SU-DHL-6 (cell line): ENCODE results near the gene MOSMO.

Experiments used
- H2AFZ ChIP-seq: fragments of 200-600 bp; sonication (generic); 2 replicates; pipeline ENCODE4 v1.6.1; 2014; ENCODE audit warnings: low read depth, mild to moderate bottlenecking, moderate library complexity, mixed read lengths, antibody characterized with exemption, low read length; ENCODE audit not compliant: severe bottlenecking
- H3F3A ChIP-seq: fragments of 200-600 bp; shearing (Covaris generic); 2 replicates; pipeline ENCODE4 v1.6.0; 2016; ENCODE audit warnings: antibody characterized with exemption, mild to moderate bottlenecking; ENCODE audit not compliant: insufficient read depth
- H3K27ac ChIP-seq: fragments of 200-600 bp; sonication (generic); 2 replicates; pipeline ENCODE4 v1.5.1; 2016; ENCODE audit warnings: low read depth, mild to moderate bottlenecking, low read length, moderate library complexity, mixed read lengths
- H3K27me3 ChIP-seq: fragments of 200-600 bp; sonication (generic), shearing (Covaris generic); 2 replicates; pipeline ENCODE4 v1.6.0; 2014; ENCODE audit warnings: mild to moderate bottlenecking, low read length
- H3K36me3 ChIP-seq: fragments of 200-600 bp; sonication (generic); 2 replicates; pipeline ENCODE4 v1.6.1; 2014; ENCODE audit warnings: mild to moderate bottlenecking, low read length, mixed read lengths
- H3K4me2 ChIP-seq: fragments of 300-600, 200-600 bp; shearing (Covaris generic), sonication (generic); 2 replicates; pipeline ENCODE4 v1.6.0; 2014; ENCODE audit warnings: low read length, low read depth, mild to moderate bottlenecking; ENCODE audit not compliant: poor library complexity, severe bottlenecking
- H3K4me3 ChIP-seq: fragments of 200-600 bp; sonication (generic); 2 replicates; pipeline ENCODE4 v1.5.1; 2014; ENCODE audit warnings: antibody characterized with exemption, low read length, mild to moderate bottlenecking, mixed read lengths; ENCODE audit not compliant: insufficient read depth, poor library complexity, severe bottlenecking
- H3K79me2 ChIP-seq: fragments of 200-600 bp; sonication (generic); 2 replicates; pipeline ENCODE4 v1.6.1; 2014; ENCODE audit warnings: mild to moderate bottlenecking, low read length, moderate library complexity; ENCODE audit not compliant: insufficient read depth
- H3K9ac ChIP-seq: fragments of 200-600 bp; sonication (generic); 2 replicates; pipeline ENCODE4 v1.7.0; 2014; ENCODE audit warnings: mild to moderate bottlenecking, low read length
- H3K9me2 ChIP-seq: fragments of 200-600 bp; sonication (generic); replicated peaks from 2 replicates; pipeline ENCODE4 v1.6.1; 2014; ENCODE audit warnings: low read length; ENCODE audit not compliant: insufficient read depth
- H3K9me3 ChIP-seq: fragments of 200-600 bp; sonication (generic); 2 replicates; pipeline ENCODE4 v1.6.1; 2014; ENCODE audit warnings: low read length, mixed read lengths; ENCODE audit not compliant: insufficient read depth
- H4K20me1 ChIP-seq: fragments of 200-600 bp; sonication (generic); 2 replicates; pipeline ENCODE4 v1.6.1; 2014; ENCODE audit warnings: low read depth, mild to moderate bottlenecking, antibody characterized with exemption, low read length, moderate library complexity, mixed read lengths
- EZH2phosphoT487 ChIP-seq: fragments of 200-600 bp; sonication (generic), shearing (Covaris generic); conservative IDR thresholded peaks from 2 replicates; pipeline ENCODE4 v1.6.1; 2018; ENCODE audit warnings: mild to moderate bottlenecking, antibody characterized with exemption, low read length, moderate library complexity, mixed read lengths
- TF ChIP-seq, protein P1 (sequence below): fragments of 200-600 bp; sonication (generic); IDR thresholded peaks from one replicate; pipeline ENCODE4 v1.5.1; 2017; ENCODE audit warnings: antibody characterized with exemption, mild to moderate bottlenecking, low read length, moderate library complexity; ENCODE audit not compliant: insufficient read depth, poor library complexity, severe bottlenecking

MOSMO gene

DNA sequence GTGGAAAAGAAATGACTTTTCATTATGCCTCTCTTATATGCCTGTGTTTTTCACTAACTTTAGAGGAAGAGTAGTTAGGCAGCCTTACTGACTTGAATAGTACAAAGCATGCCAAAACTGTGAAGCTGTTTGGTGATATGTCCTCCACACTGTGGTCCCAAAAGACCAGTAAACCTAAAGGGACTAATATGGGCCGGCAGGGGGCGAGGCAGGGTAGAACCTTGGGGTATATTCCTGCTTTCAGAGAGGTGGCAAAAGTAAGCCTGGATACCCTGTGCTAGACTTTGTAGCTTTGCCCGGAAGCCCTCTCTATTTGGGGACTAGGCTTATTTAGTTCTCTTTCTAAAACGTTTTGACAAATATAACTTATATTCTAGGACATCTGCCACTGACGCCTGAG is 48.0 kb downstream of the MOSMO start:
- no peak overlapping the region for H3K27ac ChIP-seq
- no peaks in the 10 kb centered on the region for H3K79me2 ChIP-seq
- no peak overlapping the region for H3K4me2 ChIP-seq

DNA sequence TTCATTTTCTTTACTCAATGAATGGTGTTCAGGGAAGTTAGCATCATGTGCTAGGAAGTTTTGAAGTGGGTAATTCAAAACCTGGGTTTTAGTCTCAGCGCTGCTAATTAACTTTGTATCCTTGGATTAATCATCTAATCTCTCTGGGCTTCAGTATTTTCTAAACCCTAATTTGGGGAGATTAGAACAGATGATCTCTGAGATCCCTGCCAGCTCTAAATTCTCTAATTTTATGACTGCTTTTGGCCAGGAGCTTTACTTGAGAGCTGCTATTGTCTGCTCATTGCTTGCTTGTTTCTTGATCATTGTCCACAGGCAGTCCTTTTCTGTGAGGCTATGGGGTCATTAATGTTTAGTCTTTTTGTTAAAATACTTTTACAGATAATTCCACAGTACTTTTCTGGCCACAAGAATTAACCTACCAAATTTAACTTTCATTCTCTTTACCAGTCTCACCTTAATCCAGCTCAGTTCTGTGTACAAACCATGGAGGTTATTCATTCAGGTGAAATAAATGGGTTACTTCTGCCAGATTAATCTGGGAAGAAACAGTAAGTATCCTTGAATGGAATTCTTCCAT is 56.1 kb downstream of the MOSMO start:
- Histone ChIP-seq H4K20me1 (no peaks in the 10 kb centered on the region), H3F3A (no peaks in the 10 kb centered on the region), H3K27ac (no peak overlapping the region), H3K79me2 (no peaks in the 10 kb centered on the region), H3K36me3 (peaks cover 2% of the 10 kb centered on the region; the same call in 1 of the 2 replicates), H3K4me3 (no peak overlapping the region), H3K4me2 (no peak overlapping the region), H3K27me3 (no peaks in the 10 kb centered on the region), H3K9me3 (0 out of 2 replicates have a peak, but pooled peaks cover 6% of the 10 kb centered on the region), H3K9ac (no peak overlapping the region), H3K9me2 (no peaks in the 10 kb centered on the region), H2AFZ (no peak overlapping the region)
- TF ChIP-seq EZH2phosphoT487, result no peak
- TF ChIP-seq, protein P1, sequence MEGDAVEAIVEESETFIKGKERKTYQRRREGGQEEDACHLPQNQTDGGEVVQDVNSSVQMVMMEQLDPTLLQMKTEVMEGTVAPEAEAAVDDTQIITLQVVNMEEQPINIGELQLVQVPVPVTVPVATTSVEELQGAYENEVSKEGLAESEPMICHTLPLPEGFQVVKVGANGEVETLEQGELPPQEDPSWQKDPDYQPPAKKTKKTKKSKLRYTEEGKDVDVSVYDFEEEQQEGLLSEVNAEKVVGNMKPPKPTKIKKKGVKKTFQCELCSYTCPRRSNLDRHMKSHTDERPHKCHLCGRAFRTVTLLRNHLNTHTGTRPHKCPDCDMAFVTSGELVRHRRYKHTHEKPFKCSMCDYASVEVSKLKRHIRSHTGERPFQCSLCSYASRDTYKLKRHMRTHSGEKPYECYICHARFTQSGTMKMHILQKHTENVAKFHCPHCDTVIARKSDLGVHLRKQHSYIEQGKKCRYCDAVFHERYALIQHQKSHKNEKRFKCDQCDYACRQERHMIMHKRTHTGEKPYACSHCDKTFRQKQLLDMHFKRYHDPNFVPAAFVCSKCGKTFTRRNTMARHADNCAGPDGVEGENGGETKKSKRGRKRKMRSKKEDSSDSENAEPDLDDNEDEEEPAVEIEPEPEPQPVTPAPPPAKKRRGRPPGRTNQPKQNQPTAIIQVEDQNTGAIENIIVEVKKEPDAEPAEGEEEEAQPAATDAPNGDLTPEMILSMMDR, result no peak

More for the DNA sequence above, 48.0 kb downstream of the MOSMO start:
- Histone ChIP-seq H3K36me3 (no peaks in the 10 kb centered on the region), H3F3A (no peaks in the 10 kb centered on the region), H4K20me1 (no peaks in the 10 kb centered on the region), H3K4me3 (no peak overlapping the region), H3K9me3 (no peaks in the 10 kb centered on the region), H2AFZ (no peak overlapping the region), H3K9me2 (no peaks in the 10 kb centered on the region), H3K27me3 (no peaks in the 10 kb centered on the region), H3K9ac (no peak overlapping the region)
- TF ChIP-seq EZH2phosphoT487, result no peak
- TF ChIP-seq, protein P1, result no peak

DNA sequence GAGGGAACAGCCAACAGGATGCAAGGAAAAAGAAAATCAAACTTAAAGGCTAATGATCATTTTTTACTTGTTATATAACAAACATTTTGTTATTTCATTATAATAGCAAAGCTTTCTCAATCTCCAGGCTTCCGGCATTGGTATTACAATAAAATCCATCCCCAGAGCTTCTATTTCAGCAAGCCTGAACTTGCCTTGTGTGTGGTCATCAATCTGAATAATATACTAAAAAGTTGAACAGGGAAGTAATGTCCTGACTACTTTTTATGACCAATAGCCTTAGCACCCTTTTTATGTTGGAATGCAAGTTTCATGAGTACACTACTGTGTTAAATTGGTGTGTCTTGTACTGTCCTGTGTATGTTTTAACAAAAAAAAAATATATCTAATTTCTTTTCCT is 57.3 kb downstream of the MOSMO start:
- no peaks in the 10 kb centered on the region for H3K79me2 ChIP-seq
- H3K27ac ChIP-seq, result no peak overlapping the region

More for the DNA sequence above, 57.3 kb downstream of the MOSMO start:
- Histone ChIP-seq H2AFZ (no peak overlapping the region), H4K20me1 (no peaks in the 10 kb centered on the region), H3K9me3 (0 out of 2 replicates have a peak, but pooled peaks cover 6% of the 10 kb centered on the region), H3K9ac (no peak overlapping the region), H3K4me2 (no peak overlapping the region), H3K4me3 (no peak overlapping the region), H3K9me2 (no peaks in the 10 kb centered on the region), H3F3A (no peaks in the 10 kb centered on the region), H3K36me3 (peaks cover 2% of the 10 kb centered on the region; the same call in 1 of the 2 replicates), H3K27me3 (no peaks in the 10 kb centered on the region)
- TF ChIP-seq, protein P1, result no peak
- no peak for TF ChIP-seq EZH2phosphoT487
